ENCODE results near the gene KRT3. TPM values are rescaled to one million over a fixed set of nuclear protein-coding genes. Genes with fewer than 3 reads are reported as not detected.

KRT3 gene
- total and polyA plus RNA-seq, 8 donors = not detected

- 60 to 75% methylated on average over 3 of the region's 3 CpGs for WGBS, 2 donors
- Histone ChIP-seq H3K36me3 (no peaks in the 10 kb centered on the region), H3K27me3 (no peaks in the 10 kb centered on the region), H3K27ac (no peak overlapping the region), H3K4me3 (no peak overlapping the region), H3K4me1 (no peaks in the 10 kb centered on the region), H3K9me3 (no peaks in the 10 kb centered on the region)
- DNase-seq = no peak
- intact Hi-C loops (cut with DNase I) = no loop called here
- no peak for TF ChIP-seq CTCF (IDR thresholded peaks at IDR 0.05)
- no peak for FAIRE-seq
- no peak for ATAC-seq
These were observed 36.5 kb upstream of the KRT3 start for GRCh38 chr12:52832451-52832850.

GRCh38 chr12:52831251-52831650 is 35.3 kb upstream of the KRT3 start:
- 85 to 87% methylated on average over 7 of the region's 7 CpGs for WGBS, 2 donors
- H3K4me1 ChIP-seq = no peaks in the 10 kb centered on the region
- TF ChIP-seq CTCF (IDR thresholded peaks at IDR 0.05) = no peak
- no peak for ATAC-seq
- H3K36me3 ChIP-seq = no peaks in the 10 kb centered on the region
- FAIRE-seq = no peak
- intact Hi-C loops (cut with DNase I) = no loop called here
- no peaks in the 10 kb centered on the region for H3K9me3 ChIP-seq
- H3K4me3 ChIP-seq = no peak overlapping the region
- H3K27me3 ChIP-seq = no peaks in the 10 kb centered on the region
- no peak overlapping the region for H3K27ac ChIP-seq
- DNase-seq = no peak

- WGBS, 2 donors = 59 to 60% methylated on average over 8 of the region's 8 CpGs
- no peak for DNase-seq
These were observed 34.3 kb upstream of the KRT3 start for GRCh38 chr12:52829986-52830770.

GRCh38 chr12:52828591-52829021 is 32.7 kb upstream of the KRT3 start:
- no peak for FAIRE-seq
- TF ChIP-seq CTCF (IDR thresholded peaks at IDR 0.05) = no peak
- intact Hi-C loops (cut with DNase I) = no loop called here
- Histone ChIP-seq H3K9me3 (no peaks in the 10 kb centered on the region), H3K27ac (no peak overlapping the region), H3K27me3 (no peaks in the 10 kb centered on the region), H3K4me1 (no peaks in the 10 kb centered on the region), H3K4me3 (no peak overlapping the region), H3K36me3 (no peaks in the 10 kb centered on the region)
- no peak for DNase-seq
- ATAC-seq = no peak
- WGBS, 2 donors = 16 to 17% methylated on average over 2 of the region's 2 CpGs

More at GRCh38 chr12:52829986-52830770, 34.3 kb upstream of the KRT3 start:
- no peak for ATAC-seq
- FAIRE-seq = no peak
- TF ChIP-seq CTCF (IDR thresholded peaks at IDR 0.05) = no peak
- no peak overlapping the region for H3K27ac ChIP-seq
- H3K4me1 ChIP-seq = no peaks in the 10 kb centered on the region
- no peaks in the 10 kb centered on the region for H3K27me3 ChIP-seq
- intact Hi-C loops (cut with DNase I) = no loop called here
- no peak overlapping the region for H3K4me3 ChIP-seq
- H3K9me3 ChIP-seq = no peaks in the 10 kb centered on the region
- no peaks in the 10 kb centered on the region for H3K36me3 ChIP-seq

DNA sequence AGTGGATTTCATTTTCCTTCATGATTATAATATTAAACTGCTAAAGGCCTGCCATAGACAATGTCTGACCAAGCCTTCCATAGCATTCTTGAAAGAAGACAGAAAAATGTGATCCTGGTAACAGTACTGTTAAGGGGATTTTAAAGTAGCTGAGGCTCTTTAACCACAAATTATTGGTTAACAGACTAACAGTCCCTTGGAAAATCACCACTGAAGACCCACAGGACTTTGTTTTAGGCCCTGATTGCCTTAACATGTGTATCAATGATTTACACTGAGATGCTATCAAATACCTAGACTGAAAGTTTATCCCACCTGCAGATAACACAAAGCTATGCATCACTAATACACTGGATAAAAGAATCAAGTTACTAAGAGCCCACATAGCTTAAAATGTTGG is 32.2 kb upstream of the KRT3 start:
- FAIRE-seq = no peak
- Histone ChIP-seq H3K4me1 (no peaks in the 10 kb centered on the region), H3K27ac (no peak overlapping the region), H3K4me3 (no peak overlapping the region), H3K9me3 (no peaks in the 10 kb centered on the region), H3K27me3 (no peaks in the 10 kb centered on the region), H3K36me3 (no peaks in the 10 kb centered on the region)
- no peak for DNase-seq
- no peak for ATAC-seq
- TF ChIP-seq CTCF (IDR thresholded peaks at IDR 0.05) = no peak
- intact Hi-C loops (cut with DNase I) = no loop called here

Measured in pancreas (tissue), 10 donors.